ENCODE measurements around the gene GALNT2. TPM values are rescaled to one million over a fixed set of nuclear protein-coding genes. Genes with fewer than 3 reads are reported as not detected.

The GALNT2 gene
- total RNA-seq, 3 donors from 2014 or later, result 29.5 to 59.1 (median 55.2) TPM

DNA sequence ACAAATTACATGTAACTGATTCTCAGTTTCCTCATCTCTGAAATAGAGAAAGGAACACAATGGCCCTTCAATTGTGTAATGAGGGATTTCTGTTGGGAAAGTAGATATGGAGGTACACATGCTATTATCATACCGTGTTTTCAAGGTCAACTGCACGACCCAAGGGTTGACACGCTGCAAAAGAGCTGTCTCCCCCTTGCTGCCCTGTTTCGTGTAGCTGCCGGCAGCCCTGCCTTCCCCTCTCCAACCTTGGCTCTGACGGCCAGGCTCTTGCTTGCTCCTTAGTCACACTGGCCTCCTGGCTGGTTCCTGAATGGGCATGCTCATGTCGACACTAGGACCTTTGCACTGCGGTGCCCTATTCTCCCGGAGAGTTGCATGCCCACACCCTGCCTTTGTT lies 134.4 kb downstream of the GALNT2 start:
- ATAC-seq (no peak), DNase-seq (no peak)
- Histone ChIP-seq H3K4me3 (no peak overlapping the region), H3K9me3 (no peaks in the 10 kb centered on the region), H3K4me1 (ENCODE audit: low read depth) (peaks cover 24% of the 10 kb centered on the region), H3K36me3 (ENCODE audit: low read depth) (no peaks in the 10 kb centered on the region)
- TF ChIP-seq, protein P1, sequence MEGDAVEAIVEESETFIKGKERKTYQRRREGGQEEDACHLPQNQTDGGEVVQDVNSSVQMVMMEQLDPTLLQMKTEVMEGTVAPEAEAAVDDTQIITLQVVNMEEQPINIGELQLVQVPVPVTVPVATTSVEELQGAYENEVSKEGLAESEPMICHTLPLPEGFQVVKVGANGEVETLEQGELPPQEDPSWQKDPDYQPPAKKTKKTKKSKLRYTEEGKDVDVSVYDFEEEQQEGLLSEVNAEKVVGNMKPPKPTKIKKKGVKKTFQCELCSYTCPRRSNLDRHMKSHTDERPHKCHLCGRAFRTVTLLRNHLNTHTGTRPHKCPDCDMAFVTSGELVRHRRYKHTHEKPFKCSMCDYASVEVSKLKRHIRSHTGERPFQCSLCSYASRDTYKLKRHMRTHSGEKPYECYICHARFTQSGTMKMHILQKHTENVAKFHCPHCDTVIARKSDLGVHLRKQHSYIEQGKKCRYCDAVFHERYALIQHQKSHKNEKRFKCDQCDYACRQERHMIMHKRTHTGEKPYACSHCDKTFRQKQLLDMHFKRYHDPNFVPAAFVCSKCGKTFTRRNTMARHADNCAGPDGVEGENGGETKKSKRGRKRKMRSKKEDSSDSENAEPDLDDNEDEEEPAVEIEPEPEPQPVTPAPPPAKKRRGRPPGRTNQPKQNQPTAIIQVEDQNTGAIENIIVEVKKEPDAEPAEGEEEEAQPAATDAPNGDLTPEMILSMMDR (IDR thresholded peaks at IDR 0.05), result no peak
- intact Hi-C loops (cut with DNase I, micrococcal nuclease), result no loop called here

DNA sequence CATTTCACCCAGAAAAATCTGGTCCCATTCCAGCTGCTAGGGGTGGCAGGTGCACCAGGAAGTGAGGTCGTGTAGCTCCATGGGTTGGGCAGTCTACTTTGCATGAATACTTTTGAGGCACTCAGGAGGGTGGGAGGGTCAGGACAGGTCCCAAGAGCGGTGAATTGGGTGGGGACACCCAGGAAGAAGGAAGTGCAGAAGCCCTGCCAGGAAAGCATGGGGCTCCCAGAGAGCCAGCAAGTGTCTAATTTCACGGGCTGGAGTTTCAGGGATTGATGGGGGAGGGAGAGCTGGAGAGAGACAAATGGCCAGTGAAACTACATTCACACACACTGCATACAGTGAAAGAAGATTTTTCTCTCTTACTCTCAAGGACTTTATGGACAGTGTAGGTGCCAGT lies 137.8 kb downstream of the GALNT2 start:
- Histone ChIP-seq H3K4me1 (ENCODE audit: low read depth) (peaks cover 12% of the 10 kb centered on the region), H3K4me3 (no peak overlapping the region), H3K9me3 (no peaks in the 10 kb centered on the region), H3K36me3 (ENCODE audit: low read depth) (no peaks in the 10 kb centered on the region)
- TF ChIP-seq, protein P1 (IDR thresholded peaks at IDR 0.05), result no peak
- peak; percentile 95 for ATAC-seq
- intact Hi-C loops (cut with DNase I, micrococcal nuclease), result no loop called here
- peak; percentile 73 to 84 (median 83) for DNase-seq

DNA sequence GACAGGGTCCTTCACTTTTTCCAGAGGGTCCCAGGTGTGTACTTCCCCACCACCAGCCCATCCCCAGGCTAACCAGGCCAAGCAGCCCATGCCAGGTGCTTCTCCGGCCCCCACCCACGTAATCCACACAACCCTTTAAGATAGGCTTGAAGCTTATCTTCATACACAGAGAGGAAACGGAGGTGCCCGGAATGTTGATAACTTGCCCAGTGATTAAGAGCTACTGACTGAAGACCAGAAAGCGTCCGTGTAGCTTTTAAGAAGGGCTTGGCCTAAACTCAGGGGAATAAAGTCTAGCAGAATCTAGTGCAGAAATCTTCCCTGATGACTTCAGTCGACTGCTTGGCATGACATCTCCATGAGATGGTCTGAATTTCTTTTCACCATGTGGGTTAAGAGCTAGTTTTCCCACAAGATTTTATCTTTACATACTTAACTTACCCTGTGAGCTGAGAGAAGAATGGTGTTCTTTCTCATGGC lies 138.7 kb downstream of the GALNT2 start:
- DNase-seq, result no peak
- peaks cover 12% of the 10 kb centered on the region for H3K4me1 ChIP-seq (ENCODE audit: low read depth)
- TF ChIP-seq, protein P1 (IDR thresholded peaks at IDR 0.05), result no peak
- intact Hi-C loops (cut with DNase I, micrococcal nuclease), result no loop called here
- ATAC-seq, result peak; percentile 25
- no peaks in the 10 kb centered on the region for H3K9me3 ChIP-seq
- no peaks in the 10 kb centered on the region for H3K36me3 ChIP-seq (ENCODE audit: low read depth)
- H3K4me3 ChIP-seq, result no peak overlapping the region

DNA sequence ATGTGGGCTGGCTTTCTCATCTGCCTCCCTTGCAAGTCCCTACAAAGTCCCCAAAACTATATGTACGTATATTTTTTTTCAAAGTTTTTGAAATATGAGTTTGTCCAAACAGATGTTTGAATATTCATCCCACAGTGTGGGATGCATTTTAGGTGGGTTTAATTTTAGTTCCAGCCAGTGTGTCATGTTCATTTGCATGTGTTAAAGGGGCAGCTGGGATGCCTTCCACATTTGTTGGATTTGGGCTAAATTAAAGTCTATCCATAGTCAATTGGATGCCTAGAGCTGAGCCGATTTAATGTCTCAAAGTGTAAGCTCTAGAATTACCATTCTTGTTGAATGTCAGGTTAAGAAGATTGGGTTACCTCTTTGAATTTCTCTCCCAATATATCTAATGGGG lies 139.2 kb downstream of the GALNT2 start:
- TF ChIP-seq, protein P1 (IDR thresholded peaks at IDR 0.05), result no peak
- intact Hi-C loops (cut with DNase I, micrococcal nuclease), result no loop called here
- Histone ChIP-seq H3K9me3 (no peaks in the 10 kb centered on the region), H3K36me3 (ENCODE audit: low read depth) (no peaks in the 10 kb centered on the region), H3K4me3 (no peak overlapping the region), H3K4me1 (ENCODE audit: low read depth) (peaks cover 12% of the 10 kb centered on the region)
- DNase-seq, result no peak
- no peak for ATAC-seq

DNA sequence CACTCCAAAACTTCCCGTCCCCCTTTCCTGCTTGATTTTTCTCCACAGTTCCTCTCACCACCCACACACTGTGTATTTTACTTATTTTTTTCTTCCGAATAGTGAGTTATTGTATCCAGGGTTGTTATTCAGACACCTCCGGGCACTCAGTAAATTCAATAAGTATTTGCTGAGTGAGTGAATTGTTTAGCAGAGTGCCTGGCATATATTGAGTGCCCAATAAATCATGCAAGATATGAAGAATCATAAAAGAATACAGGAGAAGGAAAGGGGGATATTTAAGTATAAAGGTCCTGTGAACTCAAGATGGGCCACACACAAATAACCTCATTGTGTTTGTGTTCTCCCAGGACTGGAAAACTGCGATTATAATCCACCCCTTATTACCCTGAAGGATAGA lies 139.9 kb downstream of the GALNT2 start:
- intact Hi-C loops (cut with DNase I, micrococcal nuclease), result no loop called here
- ATAC-seq (no peak), DNase-seq (no peak)
- no peaks in the 10 kb centered on the region for H3K36me3 ChIP-seq (ENCODE audit: low read depth)
- H3K4me3 ChIP-seq, result no peak overlapping the region
- TF ChIP-seq, protein P1 (IDR thresholded peaks at IDR 0.05), result no peak
- no peaks in the 10 kb centered on the region for H3K9me3 ChIP-seq
- peaks cover 12% of the 10 kb centered on the region for H3K4me1 ChIP-seq (ENCODE audit: low read depth)

DNA sequence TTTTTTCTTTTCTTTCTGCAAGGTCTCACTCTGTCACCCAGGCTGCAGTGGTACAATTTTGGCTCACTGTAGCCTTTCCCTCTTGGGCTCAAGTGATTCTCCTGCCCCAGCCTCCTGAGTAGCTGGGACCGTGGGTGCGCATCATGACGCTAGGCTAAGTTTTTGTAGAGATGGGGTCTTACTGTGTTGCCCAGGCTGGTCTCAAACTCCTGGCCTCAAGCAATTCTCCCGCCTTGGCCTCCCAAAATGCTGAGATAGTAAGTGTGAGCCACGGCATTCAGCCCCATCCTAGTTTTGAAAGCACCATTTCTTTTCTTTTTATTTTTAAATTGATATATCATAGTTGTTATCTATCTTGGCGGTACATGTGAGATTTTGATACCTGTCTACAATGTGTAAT lies 140.6 kb downstream of the GALNT2 start:
- ATAC-seq (no peak), DNase-seq (no peak)
- TF ChIP-seq, protein P1 (IDR thresholded peaks at IDR 0.05), result no peak
- H3K4me1 ChIP-seq (ENCODE audit: low read depth), result peaks cover 12% of the 10 kb centered on the region
- intact Hi-C loops (cut with DNase I, micrococcal nuclease), result no loop called here
- H3K9me3 ChIP-seq, result no peaks in the 10 kb centered on the region
- H3K4me3 ChIP-seq, result no peak overlapping the region
- no peaks in the 10 kb centered on the region for H3K36me3 ChIP-seq (ENCODE audit: low read depth)

All from mucosa of descending colon (tissue), 3 donors.